HEK293 (cell line): ENCODE data around the gene PRPF18.
A peak's percentile ranks its signal among the peaks of the same experiment; 100 is the strongest.

ENCODE experiments used
- CTCF ChIA-PET: fragments of 350-600 bp; formaldehyde crosslinking; extraction: SDS; loops from one replicate; lab custom pipeline; 2021; ENCODE audit warnings: antibody characterized with exemption; lab: Yijun Ruan, JAX
- POLR2A ChIA-PET: fragments of 300-600 bp; formaldehyde crosslinking; extraction: SDS; loops from one replicate; lab custom pipeline; 2020; ENCODE audit warnings: antibody characterized with exemption, inconsistent platforms; lab: Yijun Ruan, JAX
- H3K27ac ChIP-seq: fragments of 200-500 bp; sonication (Bioruptor generic); 2 replicates; pipeline ENCODE4 v1.5.1; 2014; ENCODE audit warnings: low read depth, low read length, control low read depth, inconsistent platforms; ENCODE audit errors: extremely low read depth
- H3K36me3 ChIP-seq, 2 experiments: fragments of 200-500 bp in 1 of 2; sonication (Bioruptor generic) in 1 of 2; 1 replicate in 1 of 2; 2 replicates in 1 of 2; pipeline ENCODE4 v1.5.1; 2014 to 2017; ENCODE audit warnings: inconsistent platforms in 2 of 2, low read length in 2 of 2; ENCODE audit not compliant: control insufficient read depth in 2 of 2, insufficient read depth in 1 of 2
- H3K4me1 ChIP-seq: fragments of 200-500 bp; sonication (Bioruptor generic); 2 replicates; pipeline ENCODE4 v1.5.1; 2014; ENCODE audit warnings: mild to moderate bottlenecking, low read length, inconsistent platforms; ENCODE audit not compliant: control insufficient read depth, insufficient read depth
- H3K4me3 ChIP-seq: 2 replicates; pipeline ENCODE4 v1.5.1; 2011; ENCODE audit warnings: low read depth, mild to moderate bottlenecking, control low read depth, low read length, moderate library complexity
- H3K9me3 ChIP-seq: fragments of 200-500 bp; sonication (Bioruptor generic); 2 replicates; pipeline ENCODE4 v1.5.1; 2014; ENCODE audit warnings: low read depth, low read length, inconsistent platforms; ENCODE audit not compliant: control insufficient read depth, insufficient read depth
- EGR2 ChIP-seq: fragments of 450-650 bp; formaldehyde crosslinking; IDR thresholded peaks from 2 replicates; pipeline ENCODE4 v1.5.1; 2016; ENCODE audit warnings: low read depth, missing biosample characterization, missing genetic modification characterization
- GLI2 ChIP-seq: fragments of 450-650 bp; formaldehyde crosslinking; IDR thresholded peaks from 2 replicates; pipeline ENCODE4; 2017; ENCODE audit warnings: missing biosample characterization, missing genetic modification characterization, low read depth, borderline replicate concordance
- PRDM4 ChIP-seq: fragments of 450-650 bp; formaldehyde crosslinking; IDR thresholded peaks from 2 replicates; pipeline ENCODE4 v1.5.1; 2017; ENCODE audit warnings: missing biosample characterization, missing genetic modification characterization
- WT1 ChIP-seq: fragments of 450-650 bp; formaldehyde crosslinking; IDR thresholded peaks from 2 replicates; pipeline ENCODE4 v1.5.1; 2016; ENCODE audit warnings: missing biosample characterization, missing genetic modification characterization
- YY2 ChIP-seq: fragments of 450-650 bp; formaldehyde crosslinking; IDR thresholded peaks from 2 replicates; pipeline ENCODE4 v1.5.1; 2016; ENCODE audit warnings: missing biosample characterization, missing genetic modification characterization
- ZBTB44 ChIP-seq: fragments of 450-650 bp; IDR thresholded peaks from 2 replicates; pipeline ENCODE4 v1.5.1; 2018; ENCODE audit warnings: missing biosample characterization, mild to moderate bottlenecking, missing genetic modification characterization
- ZBTB49 ChIP-seq: fragments of 450-650 bp; formaldehyde crosslinking; IDR thresholded peaks from 2 replicates; pipeline ENCODE4 v1.5.1; 2016; ENCODE audit warnings: missing biosample characterization, missing genetic modification characterization, low read depth
- ZFHX2 ChIP-seq: fragments of 450-650 bp; formaldehyde crosslinking; conservative IDR thresholded peaks from 2 replicates; pipeline ENCODE4 v1.5.1; 2016; ENCODE audit warnings: missing biosample characterization, missing genetic modification characterization
- ZFP37 ChIP-seq: fragments of 450-650 bp; formaldehyde crosslinking; IDR thresholded peaks from 2 replicates; pipeline ENCODE4 v1.5.1; 2016; ENCODE audit warnings: missing biosample characterization, missing genetic modification characterization
- ZNF133 ChIP-seq: fragments of 450-650 bp; formaldehyde crosslinking; IDR thresholded peaks from 2 replicates; pipeline ENCODE4 v1.5.1; 2016; ENCODE audit warnings: missing biosample characterization, missing genetic modification characterization
- ZNF169 ChIP-seq: fragments of 450-650 bp; formaldehyde crosslinking; IDR thresholded peaks from 2 replicates; pipeline ENCODE4 v1.5.1; 2016; ENCODE audit warnings: missing biosample characterization, missing genetic modification characterization
- ZNF211 ChIP-seq: fragments of 450-650 bp; formaldehyde crosslinking; IDR thresholded peaks from 2 replicates; pipeline ENCODE4 v1.5.1; 2016; ENCODE audit warnings: low read depth, missing biosample characterization, missing genetic modification characterization
- ZNF239 ChIP-seq: fragments of 450-650 bp; formaldehyde crosslinking; IDR thresholded peaks from 2 replicates; pipeline ENCODE4 v1.5.1; 2016; ENCODE audit warnings: missing biosample characterization, missing genetic modification characterization
- ZNF248 ChIP-seq: fragments of 450-650 bp; formaldehyde crosslinking; IDR thresholded peaks from 2 replicates; pipeline ENCODE4 v1.5.1; 2017; ENCODE audit warnings: missing biosample characterization, missing genetic modification characterization
- ZNF394 ChIP-seq: fragments of 450-650 bp; formaldehyde crosslinking; IDR thresholded peaks from 2 replicates; pipeline ENCODE4 v1.5.1; 2016; ENCODE audit warnings: missing biosample characterization, missing genetic modification characterization, mild to moderate bottlenecking, moderate library complexity, borderline replicate concordance
- ZNF488 ChIP-seq: fragments of 450-650 bp; formaldehyde crosslinking; IDR thresholded peaks from 2 replicates; pipeline ENCODE4 v1.5.1; 2016; ENCODE audit warnings: missing biosample characterization, missing genetic modification characterization
- ZNF623 ChIP-seq: fragments of 450-650 bp; formaldehyde crosslinking; IDR thresholded peaks from 2 replicates; pipeline ENCODE4 v1.5.1; 2016; ENCODE audit warnings: missing biosample characterization, missing genetic modification characterization
- ZNF664 ChIP-seq: fragments of 450-650 bp; formaldehyde crosslinking; IDR thresholded peaks from 2 replicates; pipeline ENCODE4 v1.5.1; 2016; ENCODE audit warnings: missing biosample characterization, missing genetic modification characterization
- ZNF76 ChIP-seq: fragments of 450-650 bp; formaldehyde crosslinking; IDR thresholded peaks from 2 replicates; pipeline ENCODE4; 2016; ENCODE audit warnings: low read depth, missing biosample characterization, missing genetic modification characterization, borderline replicate concordance
- ZNF785 ChIP-seq: fragments of 450-650 bp; formaldehyde crosslinking; IDR thresholded peaks from 2 replicates; pipeline ENCODE4 v1.5.1; 2016; ENCODE audit warnings: missing biosample characterization, missing genetic modification characterization
- ZSCAN16 ChIP-seq: fragments of 450-650 bp; formaldehyde crosslinking; IDR thresholded peaks from 2 replicates; pipeline ENCODE4 v1.5.1; 2016; ENCODE audit warnings: missing biosample characterization, missing genetic modification characterization
- ZSCAN23 ChIP-seq: fragments of 450-650 bp; formaldehyde crosslinking; IDR thresholded peaks from 2 replicates; pipeline ENCODE4 v1.5.1; 2016; ENCODE audit warnings: missing biosample characterization, missing genetic modification characterization
- ZSCAN30 ChIP-seq: fragments of 450-650 bp; IDR thresholded peaks from 2 replicates; pipeline ENCODE4 v1.5.1; 2018; ENCODE audit warnings: missing biosample characterization, mild to moderate bottlenecking, missing genetic modification characterization, moderate library complexity

Gene PRPF18

GRCh38 chr10:13585195-13585751 lies 1.5 kb upstream of the PRPF18 start (continued):
- TF ChIP-seq ZBTB44 (tag by site-specific recombination) (no peak), ZNF211 (no peak), ZNF239 (tag by site-specific recombination) (no peak), ZNF785 (no peak), ZSCAN30 (no peak)

- Histone ChIP-seq H3K4me3 (no peak overlapping the region), H3K9me3 (no peaks in the 10 kb centered on the region), H3K4me1 (peaks cover 2% of the 10 kb centered on the region; the same call in 1 of the 2 replicates), H3K27ac (no peak overlapping the region), H3K36me3 (no peaks in the 10 kb centered on the region; a peak in 1 of 3 replicates)
- POLR2A ChIA-PET, result interaction anchor here (1.2 kb wide), 1 partner anchor 345 kb away, joined by 3 read pairs; no protein-coding TSS in a partner anchor
- TF ChIP-seq ZNF133 (tag by site-specific recombination), result no peak
- no peak for TF ChIP-seq GLI2 (tag by site-specific recombination)
- CTCF ChIA-PET, result interaction anchor here (0.6 to 1.7 kb wide), 11 partner anchors 11 to 213 kb away, joined by 3 to 7 read pairs (median 4); no protein-coding TSS in a partner anchor
Observed at GRCh38 chr10:13585943-13586342, 822 bp upstream of the PRPF18 start.

GRCh38 chr10:13587391-13587790 lies 626 bp downstream of the PRPF18 start:
- TF ChIP-seq ZNF248 (tag by site-specific recombination) (no peak), ZSCAN16 (tag by site-specific recombination) (no peak), PRDM4 (tag by site-specific recombination) (no peak), ZFP37 (tag by site-specific recombination) (no peak), EGR2 (0 out of 2 replicates have a peak, but pooled peaks have one; percentile 24), ZFHX2 (tag by site-specific recombination) (peak; percentile 48)
- TF ChIP-seq, all 188 proteins: peak for 2
- ChIA-PET POLR2A (interaction anchor here (0.7 kb wide), 2 partner anchors 51 to 60 kb away, joined by 3 read pairs; no protein-coding TSS in a partner anchor), CTCF (interaction anchor here (0.7 to 1.6 kb wide), 11 partner anchors 10 to 587 kb away, joined by 3 to 7 read pairs (median 3); no protein-coding TSS in a partner anchor)
- Histone ChIP-seq H3K4me1 (peaks cover 2% of the 10 kb centered on the region; the same call in 1 of the 2 replicates), H3K36me3 (peaks cover 0 to 8% of the 10 kb centered on the region in 2 experiments; a peak in 2 of 3 replicates), H3K9me3 (no peaks in the 10 kb centered on the region), H3K27ac (no peak overlapping the region), H3K4me3 (peak overlapping the region; percentile 89)

GRCh38 chr10:13589316-13589715 lies 2.6 kb downstream of the PRPF18 start:
- H3K27ac ChIP-seq, result no peak overlapping the region
- CTCF ChIA-PET, result interaction anchor here (0.6 to 1.0 kb wide), 2 partner anchors 10 to 11 kb away, joined by 3 to 4 read pairs; no protein-coding TSS in a partner anchor
- POLR2A ChIA-PET, result no interaction called here
- peaks cover 4 to 21% of the 10 kb centered on the region in 2 experiments; a peak in 2 of 3 replicates for H3K36me3 ChIP-seq
- peaks cover 2% of the 10 kb centered on the region; the same call in 1 of the 2 replicates for H3K4me1 ChIP-seq
- no peak overlapping the region for H3K4me3 ChIP-seq
- H3K9me3 ChIP-seq, result no peaks in the 10 kb centered on the region
- no peak for TF ChIP-seq ZNF394 (tag by site-specific recombination)
- no peak for TF ChIP-seq ZNF169 (tag by site-specific recombination)
- TF ChIP-seq YY2, result no peak
- TF ChIP-seq ZNF623 (tag by site-specific recombination), result no peak
- TF ChIP-seq ZNF488 (tag by site-specific recombination), result no peak
- no peak for TF ChIP-seq WT1 (tag by site-specific recombination)
- no peak for TF ChIP-seq ZNF664 (tag by site-specific recombination)
- no peak for TF ChIP-seq ZSCAN23
- no peak for TF ChIP-seq ZBTB49 (tag by site-specific recombination)
- no peak for TF ChIP-seq ZNF76 (tag by site-specific recombination)
